SKM-1 (cell line): ENCODE results near the gene MBD2.
"Not testable (repeated sequence)": the region's sequence is repeated elsewhere in the genome, so short reads cannot be mapped to it uniquely, and the experiment has no call there.

Source experiments
- DNase-seq: peaks from one replicate; lab custom pipeline; 2025; ENCODE audit not compliant: unreplicated experiment; lab: John Stamatoyannopoulos, UW

The MBD2 gene

GRCh38 chr18:54154231-54154630, 70.2 kb downstream of the MBD2 start:
- DNase-seq: no peak

- no peak for DNase-seq
Observed at GRCh38 chr18:54151376-54151775, 73.1 kb downstream of the MBD2 start.

- no peak for DNase-seq
Observed at GRCh38 chr18:54150226-54150625, 74.2 kb downstream of the MBD2 start.

GRCh38 chr18:54149078-54149697, 75.3 kb downstream of the MBD2 start:
- DNase-seq: no peak

GRCh38 chr18:54148678-54149077, 75.8 kb downstream of the MBD2 start:
- no peak for DNase-seq

- no peak for DNase-seq
Observed at GRCh38 chr18:54148151-54148550, 76.3 kb downstream of the MBD2 start.

- DNase-seq: no peak
Observed at GRCh38 chr18:54147439-54147838, 77.0 kb downstream of the MBD2 start.

- no peak for DNase-seq
Observed at GRCh38 chr18:54141041-54141608, 83.3 kb downstream of the MBD2 start.

- no peak for DNase-seq
Observed at GRCh38 chr18:54140641-54141040, 83.8 kb downstream of the MBD2 start.

- no peak for DNase-seq
Observed at GRCh38 chr18:54135216-54135615, 89.3 kb downstream of the MBD2 start.

- no peak for DNase-seq
Observed at GRCh38 chr18:54134053-54134452, 90.4 kb downstream of the MBD2 start.

GRCh38 chr18:54130631-54131030, 93.8 kb downstream of the MBD2 start:
- DNase-seq: no peak

- DNase-seq: no peak
Observed at GRCh38 chr18:54130177-54130576, 94.3 kb downstream of the MBD2 start.

- no peak for DNase-seq
Observed at GRCh38 chr18:54129448-54130067, 94.9 kb downstream of the MBD2 start.

- DNase-seq: peak; percentile 52
Observed at GRCh38 chr18:54127759-54128378, 96.6 kb downstream of the MBD2 start.

GRCh38 chr18:54125429-54125828, 99.0 kb downstream of the MBD2 start:
- DNase-seq: no peak

GRCh38 chr18:54123720-54124440, 100.6 kb downstream of the MBD2 start:
- not testable (repeated sequence) for DNase-seq

GRCh38 chr18:54119524-54120019, 104.9 kb downstream of the MBD2 start:
- DNase-seq: peak; percentile 63

- no peak for DNase-seq
Observed at GRCh38 chr18:54117853-54118773, 106.4 kb downstream of the MBD2 start.

GRCh38 chr18:54116541-54117257, 107.8 kb downstream of the MBD2 start:
- DNase-seq: no peak
